Vagina (tissue), 2 donors: ENCODE measurements around the gene CLEC18C. TPM values are rescaled to one million over a fixed set of nuclear protein-coding genes. Genes with fewer than 3 reads are reported as not detected.
"Not testable (repeated sequence)": the region's sequence is repeated elsewhere in the genome, so short reads cannot be mapped to it uniquely, and the experiment has no call there.

Experiments
- DNase-seq, 2 donors: peaks; one replicate each; pipeline ENCODE4 v3.0.0-alpha.2; 2017; ENCODE audit errors: extremely low spot score in 2 of 2
- H3K27ac ChIP-seq: fragments of 200-600 bp; sonication (generic); one replicate; pipeline ENCODE4 v1.5.1; 2019
- H3K27me3 ChIP-seq: fragments of 200-600 bp; sonication (generic); one replicate; pipeline ENCODE4 v1.5.1; 2019
- H3K36me3 ChIP-seq, 2 donors: fragments of 200-600 bp; sonication (generic); one replicate each; pipeline ENCODE4 v1.5.1; 2017 to 2019
- H3K4me1 ChIP-seq: fragments of 200-600 bp; sonication (generic); one replicate; pipeline ENCODE4 v1.5.1; 2019
- H3K4me3 ChIP-seq, 2 donors: fragments of 200-600 bp; sonication (generic); 1 replicate in 1 of 2; 2 replicates in 1 of 2; pipeline ENCODE4 v1.5.1; 2016 to 2019
- H3K9me3 ChIP-seq: fragments of 200-600 bp; sonication (generic); one replicate; pipeline ENCODE4 v1.5.1; 2019
- CTCF ChIP-seq, 3 experiments: fragments of 450-650 bp in 2 of 3; fragments of 200-600 bp in 1 of 3; sonication (generic) in 1 of 3; IDR thresholded peaks; one replicate each; pipeline ENCODE4 v1.5.1; 2017 to 2019; ENCODE audit warnings: antibody characterized with exemption in 3 of 3, mild to moderate bottlenecking in 2 of 3, moderate library complexity in 2 of 3
- POLR2A ChIP-seq, 2 donors: fragments of 450-650 bp; IDR thresholded peaks; one replicate each; pipeline ENCODE4 v1.6.1; 2017; ENCODE audit warnings: antibody characterized with exemption in 2 of 2, mild to moderate bottlenecking in 2 of 2, moderate library complexity in 2 of 2
- POLR2AphosphoS5 ChIP-seq, 2 donors: sonication (generic); formaldehyde crosslinking; IDR thresholded peaks; one replicate each; pipeline ENCODE4 v1.9.0; 2017; ENCODE audit warnings: antibody characterized with exemption in 2 of 2, mild to moderate bottlenecking in 2 of 2, low read depth in 1 of 2; ENCODE audit not compliant: insufficient read depth in 1 of 2
- intact Hi-C: fragments of 100-400 bp; cut with DNase I; formaldehyde crosslinking; loops from one replicate; pipeline ENCODE4 v1.15.1; 2023
- total RNA-seq: library from RNA; depleted of rRNA; stranded (reverse); fragments of >200 nt; gene quantifications from one replicate; pipeline ENCODE4 v1.2.3, GENCODE V29; 2016

The CLEC18C gene
- total RNA-seq, 1 donor from 2014 or later, result 8.1 TPM

GRCh38 chr16:70160388-70160787, 13.2 kb upstream of the CLEC18C start:
- TF ChIP-seq CTCF (IDR thresholded peaks at IDR 0.05), result no peak
- TF ChIP-seq POLR2A (IDR thresholded peaks at IDR 0.05), result no peak
- no peak for TF ChIP-seq POLR2AphosphoS5 (IDR thresholded peaks at IDR 0.05; ENCODE audit: insufficient read depth in 1 of 2, low read depth in 1 of 2)
- no peak overlapping the region for H3K27ac ChIP-seq
- no peaks in the 10 kb centered on the region for H3K4me1 ChIP-seq
- H3K4me3 ChIP-seq, result no peak overlapping the region
- DNase-seq, result peak in 1 of 2 donors; percentile 67
- peaks cover 0 to 53% of the 10 kb centered on the region in 2 donors for H3K36me3 ChIP-seq
- no peaks in the 10 kb centered on the region for H3K27me3 ChIP-seq
- intact Hi-C loops, result no loop called here
- no peaks in the 10 kb centered on the region for H3K9me3 ChIP-seq

GRCh38 chr16:70160821-70161220, 12.8 kb upstream of the CLEC18C start:
- H3K9me3 ChIP-seq, result no peaks in the 10 kb centered on the region
- peaks cover 0 to 52% of the 10 kb centered on the region in 2 donors for H3K36me3 ChIP-seq
- H3K4me3 ChIP-seq, result no peak overlapping the region
- peak in 1 of 2 donors; percentile 44 for DNase-seq
- no peak overlapping the region for H3K27ac ChIP-seq
- no peaks in the 10 kb centered on the region for H3K27me3 ChIP-seq
- TF ChIP-seq POLR2A (IDR thresholded peaks at IDR 0.05) (no peak), CTCF (IDR thresholded peaks at IDR 0.05) (no peak), POLR2AphosphoS5 (IDR thresholded peaks at IDR 0.05; ENCODE audit: insufficient read depth in 1 of 2, low read depth in 1 of 2) (no peak)
- intact Hi-C loops, result no loop called here
- H3K4me1 ChIP-seq, result no peaks in the 10 kb centered on the region

GRCh38 chr16:70161350-70161749, 12.2 kb upstream of the CLEC18C start:
- H3K4me1 ChIP-seq, result no peaks in the 10 kb centered on the region
- H3K4me3 ChIP-seq, result no peak overlapping the region
- TF ChIP-seq CTCF (IDR thresholded peaks at IDR 0.05) (no peak), POLR2AphosphoS5 (IDR thresholded peaks at IDR 0.05; ENCODE audit: insufficient read depth in 1 of 2, low read depth in 1 of 2) (no peak), POLR2A (IDR thresholded peaks at IDR 0.05) (no peak)
- H3K27ac ChIP-seq, result no peak overlapping the region
- no peak for DNase-seq
- peaks cover 0 to 46% of the 10 kb centered on the region in 2 donors for H3K36me3 ChIP-seq
- intact Hi-C loops, result no loop called here
- H3K9me3 ChIP-seq, result no peaks in the 10 kb centered on the region
- no peaks in the 10 kb centered on the region for H3K27me3 ChIP-seq

GRCh38 chr16:70162041-70162451, 11.5 kb upstream of the CLEC18C start:
- intact Hi-C loops, result no loop called here
- H3K27ac ChIP-seq, result no peak overlapping the region
- no peaks in the 10 kb centered on the region for H3K27me3 ChIP-seq
- peaks cover 0 to 39% of the 10 kb centered on the region in 2 donors for H3K36me3 ChIP-seq
- TF ChIP-seq POLR2AphosphoS5 (IDR thresholded peaks at IDR 0.05; ENCODE audit: insufficient read depth in 1 of 2, low read depth in 1 of 2) (no peak), CTCF (IDR thresholded peaks at IDR 0.05) (no peak), POLR2A (IDR thresholded peaks at IDR 0.05) (no peak)
- no peak overlapping the region for H3K4me3 ChIP-seq
- H3K4me1 ChIP-seq, result no peaks in the 10 kb centered on the region
- H3K9me3 ChIP-seq, result no peaks in the 10 kb centered on the region
- peak in 1 of 2 donors; percentile 47 for DNase-seq

- peak in 1 of 2 donors; percentile 69 for DNase-seq
- Histone ChIP-seq H3K27me3 (no peaks in the 10 kb centered on the region), H3K36me3 (peaks cover 0 to 24% of the 10 kb centered on the region in 2 donors), H3K27ac (no peak overlapping the region), H3K9me3 (no peaks in the 10 kb centered on the region), H3K4me1 (no peaks in the 10 kb centered on the region), H3K4me3 (no peak overlapping the region)
- intact Hi-C loops, result no loop called here
- no peak for TF ChIP-seq POLR2AphosphoS5 (IDR thresholded peaks at IDR 0.05; ENCODE audit: insufficient read depth in 1 of 2, low read depth in 1 of 2)
- TF ChIP-seq POLR2A (IDR thresholded peaks at IDR 0.05), result no peak
- no peak for TF ChIP-seq CTCF (IDR thresholded peaks at IDR 0.05)
Observed at GRCh38 chr16:70163596-70163995, 10.0 kb upstream of the CLEC18C start.

GRCh38 chr16:70166688-70167087, 6.9 kb upstream of the CLEC18C start:
- intact Hi-C loops, result not testable (repeated sequence)

GRCh38 chr16:70173916-70174315, 329 bp downstream of the CLEC18C start:
- H3K4me3 ChIP-seq, H3K9me3 ChIP-seq, H3K4me1 ChIP-seq, H3K27me3 ChIP-seq, H3K27ac ChIP-seq, DNase-seq, H3K36me3 ChIP-seq, intact Hi-C loops: not testable (repeated sequence)

More at GRCh38 chr16:70166688-70167087, 6.9 kb upstream of the CLEC18C start:
- DNase-seq, H3K9me3 ChIP-seq, H3K27ac ChIP-seq, H3K4me3 ChIP-seq, H3K4me1 ChIP-seq, H3K27me3 ChIP-seq, H3K36me3 ChIP-seq: not testable (repeated sequence)

GRCh38 chr16:70174387-70174932, 873 bp downstream of the CLEC18C start:
- H3K27ac ChIP-seq, H3K4me1 ChIP-seq, DNase-seq, H3K4me3 ChIP-seq, H3K27me3 ChIP-seq, intact Hi-C loops, H3K36me3 ChIP-seq, H3K9me3 ChIP-seq: not testable (repeated sequence)
